Sciatic nerve (tissue), 2 donors: Measurements from ENCODE around the gene TDRD7. TPM values are rescaled to one million over a fixed set of nuclear protein-coding genes. Genes with fewer than 3 reads are reported as not detected.

Experiments used
- ATAC-seq: fragments of 200-7000 bp; cut with Tn5 transposase; one replicate; pipeline ENCODE4 v1.9.1; 2020; ENCODE audit warnings: mild to moderate bottlenecking, moderate library complexity
- DNase-seq: peaks from one replicate; pipeline ENCODE4 v3.0.0-alpha.2; 2020; ENCODE audit warnings: low spot score
- intact Hi-C: fragments of 100-400 bp; cut with DNase I; formaldehyde crosslinking; loops from one replicate; pipeline ENCODE4 v1.14.2; 2022
- microRNA-seq: library from miRNA; unstranded; fragments of <30 nt; microRNA quantifications from one replicate; pipeline ENCODE4 v1.2.0, GENCODE V29; 2020
- total RNA-seq: library from RNA; stranded (reverse); fragmentation: NEBNext Ultra II Directional; extraction: Animal tissue kit (Norgen Biotek cat#: 25700); gene quantifications from one replicate; pipeline ENCODE4 v1.2.1, GENCODE V29; 2021
- donor health status: DM: no; HTN: no; CAD: no.
- donor health status: DM: no; HTN: no; CAD: no.

Gene TDRD7
- total RNA-seq, 1 donor from 2014 or later, result 19.5 TPM

- DNase-seq (no peak), ATAC-seq (peak; percentile 40)
- intact Hi-C loops, result no loop called here
Observed at GRCh38 chr9:97531888-97532376, 120.0 kb downstream of the TDRD7 start.

- no peak for ATAC-seq
- intact Hi-C loops, result no loop called here
- no peak for DNase-seq
Observed at GRCh38 chr9:97534185-97534584, 122.3 kb downstream of the TDRD7 start.

GRCh38 chr9:97534961-97535594 is 123.2 kb downstream of the TDRD7 start:
- intact Hi-C loops, result no loop called here
- ATAC-seq (no peak), DNase-seq (no peak)

- ATAC-seq, result peak; percentile 44
- intact Hi-C loops, result no loop called here
- DNase-seq, result no peak
Observed at GRCh38 chr9:97535771-97536170, 123.9 kb downstream of the TDRD7 start.

- no peak for DNase-seq
- ATAC-seq, result peak; percentile 66
- intact Hi-C loops, result no loop called here
Observed at GRCh38 chr9:97536480-97536879, 124.6 kb downstream of the TDRD7 start.

- ATAC-seq (no peak), DNase-seq (no peak)
- intact Hi-C loops, result no loop called here
Observed at GRCh38 chr9:97543561-97543960, 131.7 kb downstream of the TDRD7 start.

GRCh38 chr9:97545486-97545885 is 133.6 kb downstream of the TDRD7 start:
- peak; percentile 65 for ATAC-seq
- intact Hi-C loops, result no loop called here
- peak; percentile 34 for DNase-seq

Small RNAs within 50 kb of the gene (microRNA-seq; reads per million reads assigned to microRNA genes)
- not detected for gene MIR1302-8

Other genes starting within 250 kb of the TDRD7 start
- 8.2 TPM for gene CCDC180, start 104.4 kb upstream of the TDRD7 start, total RNA-seq
- 25.3 TPM for gene TMOD1, start 89.6 kb downstream of the TDRD7 start, total RNA-seq
- gene TSTD2, start 221.3 kb downstream of the TDRD7 start, total RNA-seq, result 29.4 TPM
- gene NCBP1, start 221.7 kb downstream of the TDRD7 start, total RNA-seq, result 24.7 TPM